Measurements from ENCODE around the gene CFAP68.

DNA sequence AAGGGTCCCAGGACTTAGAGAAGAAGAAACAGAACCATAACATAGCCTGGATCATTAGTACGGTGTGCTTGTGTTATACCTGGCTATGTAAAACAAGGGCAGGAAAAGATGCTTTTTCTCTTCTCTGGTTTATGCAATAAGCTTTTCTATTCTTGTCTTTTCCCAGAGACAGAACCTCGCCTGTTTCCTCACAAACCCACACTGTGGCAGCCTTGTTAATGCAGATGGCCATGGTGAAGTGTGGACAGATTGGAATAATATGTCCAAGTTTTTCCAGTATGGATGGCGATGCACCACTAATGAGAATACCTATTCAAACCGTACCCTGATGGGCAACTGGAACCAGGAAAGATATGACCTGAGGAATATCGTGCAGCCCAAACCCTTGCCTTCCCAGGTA lies 2.9 kb downstream of the CFAP68 start:
- TF ChIP-seq POLR2AphosphoS5 (IDR thresholded peaks at IDR 0.05; ENCODE audit: low read depth, low read length) (no peak), TAF1 (IDR thresholded peaks at IDR 0.05; ENCODE audit: borderline replicate concordance, low read depth, low read length) (no peak), POLR2A (IDR thresholded peaks at IDR 0.05; ENCODE audit: low read depth, low read length) (no peak)
